IMR-90 (cell line): ENCODE measurements around the gene ARHGEF40. TPM values are rescaled to one million over a fixed set of nuclear protein-coding genes. Genes with fewer than 3 reads are reported as not detected.

Experiments
- ATAC-seq: fragments of 200-7000 bp; cut with Tn5 transposase; 2 replicates; pipeline ENCODE4 v1.9.1; 2020; ENCODE audit warnings: low read depth, mild to moderate bottlenecking, moderate library complexity
- BruUV-seq: library from RNA; stranded (reverse); fragments of 400-500 nt; replicated peaks from 2 replicates; lab custom pipeline; 2021; lab: Mats Ljungman, UMichigan
- CTCF ChIA-PET: fragments of 300-600 bp; formaldehyde crosslinking; extraction: SDS; loops from one replicate; lab custom pipeline; 2021; ENCODE audit warnings: antibody characterized with exemption; lab: Yijun Ruan, JAX
- POLR2A ChIA-PET: fragments of 300-600 bp; sonication (Branson Sonifier 250); formaldehyde crosslinking; loops from one replicate; lab custom pipeline; 2022; ENCODE audit warnings: antibody characterized with exemption; ENCODE audit not compliant: unreplicated experiment; lab: Charles Lee
- DNase-seq: peaks from one replicate; pipeline ENCODE4 v3.0.0; 2013
- H2AFZ ChIP-seq: replicated peaks from 2 replicates; pipeline ENCODE3; 2013; ENCODE audit warnings: low read length, mild to moderate bottlenecking; ENCODE audit not compliant: poor library complexity
- H2AK5ac ChIP-seq: 2 replicates; pipeline ENCODE4 v1.6.1; 2013; ENCODE audit warnings: low read depth, low read length, inconsistent platforms
- H2AK9ac ChIP-seq: replicated peaks from 2 replicates; pipeline ENCODE3; 2013; ENCODE audit warnings: mild to moderate bottlenecking, low read depth, low read length, moderate library complexity; ENCODE audit not compliant: poor library complexity
- H2BK120ac ChIP-seq: 2 replicates; pipeline ENCODE4 v1.6.1; 2013; ENCODE audit warnings: low read depth, low read length, inconsistent platforms
- H2BK15ac ChIP-seq: 3 replicates; pipeline ENCODE4 v1.6.1; 2013; ENCODE audit warnings: low read depth, low read length, inconsistent platforms
- H2BK20ac ChIP-seq: 2 replicates; pipeline ENCODE4 v1.6.1; 2013; ENCODE audit warnings: low read depth, mild to moderate bottlenecking, inconsistent platforms, low read length, moderate library complexity
- H2BK5ac ChIP-seq: 2 replicates; pipeline ENCODE4 v1.6.1; 2013; ENCODE audit warnings: mild to moderate bottlenecking, low read depth, low read length, inconsistent platforms; ENCODE audit not compliant: poor library complexity, severe bottlenecking
- H3K14ac ChIP-seq: replicated peaks from 2 replicates; pipeline ENCODE4 v1.6.1; 2013; ENCODE audit warnings: low read depth, low read length, inconsistent platforms
- H3K18ac ChIP-seq: 2 replicates; pipeline ENCODE4 v1.6.1; 2013; ENCODE audit warnings: low read depth, low read length, control low read depth
- H3K23ac ChIP-seq: 2 replicates; pipeline ENCODE4 v1.6.1; 2013; ENCODE audit warnings: low read depth, low read length, inconsistent platforms
- H3K27ac ChIP-seq: 2 replicates; pipeline ENCODE4 v1.5.1; 2013; ENCODE audit warnings: mild to moderate bottlenecking, control low read depth, low read length; ENCODE audit not compliant: insufficient read depth
- H3K27me3 ChIP-seq: 2 replicates; pipeline ENCODE4 v1.6.1; 2013; ENCODE audit warnings: low read length; ENCODE audit not compliant: control insufficient read depth, insufficient read depth
- H3K36me3 ChIP-seq: 2 replicates; pipeline ENCODE4 v1.6.1; 2013; ENCODE audit warnings: low read length, mixed read lengths; ENCODE audit not compliant: control insufficient read depth, insufficient read depth
- H3K4ac ChIP-seq: 2 replicates; pipeline ENCODE4 v1.6.1; 2013; ENCODE audit warnings: low read depth, low read length, inconsistent platforms
- H3K4me1 ChIP-seq: 2 replicates; pipeline ENCODE4 v1.6.1; 2013; ENCODE audit warnings: low read length, mixed read lengths; ENCODE audit not compliant: control insufficient read depth, insufficient read depth
- H3K4me2 ChIP-seq: 2 replicates; pipeline ENCODE4 v1.6.1; 2013; ENCODE audit warnings: low read depth, mild to moderate bottlenecking, control low read depth, low read length, moderate library complexity
- H3K4me3 ChIP-seq: 2 replicates; pipeline ENCODE4 v1.5.1; 2013; ENCODE audit warnings: low read depth, mild to moderate bottlenecking, control low read depth, low read length, moderate library complexity; ENCODE audit not compliant: insufficient read depth
- H3K56ac ChIP-seq: 2 replicates; pipeline ENCODE4 v1.6.1; 2013; ENCODE audit warnings: low read length, inconsistent platforms; ENCODE audit not compliant: insufficient read depth; ENCODE audit errors: extremely low read depth
- H3K79me1 ChIP-seq, 2 experiments: 2 replicates each; pipeline ENCODE4 v1.6.1; 2013; ENCODE audit warnings: low read length in 2 of 2, inconsistent platforms in 1 of 2, low read depth in 1 of 2
- H3K9ac ChIP-seq: 2 replicates; pipeline ENCODE4 v1.6.1; 2013; ENCODE audit warnings: low read depth, low read length, control low read depth
- H3K9me1 ChIP-seq: 2 replicates; pipeline ENCODE4 v1.6.1; 2013; ENCODE audit warnings: low read length, inconsistent platforms; ENCODE audit not compliant: insufficient read depth
- H3K9me3 ChIP-seq: 2 replicates; pipeline ENCODE4 v1.6.1; 2013; ENCODE audit warnings: low read length; ENCODE audit not compliant: control insufficient read depth, insufficient read depth
- H4K20me1 ChIP-seq: 2 replicates; pipeline ENCODE4 v1.6.1; 2013; ENCODE audit warnings: low read length, inconsistent platforms; ENCODE audit not compliant: insufficient read depth
- H4K5ac ChIP-seq: 2 replicates; pipeline ENCODE4 v1.6.1; 2013; ENCODE audit warnings: mild to moderate bottlenecking, low read depth, low read length, control low read depth
- H4K8ac ChIP-seq, 2 experiments: 2 replicates each; pipeline ENCODE4 v1.6.1; 2013; ENCODE audit warnings: low read depth in 2 of 2, low read length in 2 of 2, control low read depth in 1 of 2, inconsistent platforms in 1 of 2
- H4K91ac ChIP-seq: 2 replicates; pipeline ENCODE4 v1.6.1; 2013; ENCODE audit warnings: low read depth, low read length, inconsistent platforms; ENCODE audit not compliant: insufficient read depth
- BHLHE40 ChIP-seq: fragments of 150-350 bp; IDR thresholded peaks from 2 replicates; pipeline ENCODE4 v1.6.1; 2016; ENCODE audit warnings: mild to moderate bottlenecking, low read depth, low read length
- CEBPB ChIP-seq: IDR thresholded peaks from 2 replicates; pipeline ENCODE4 v1.6.1; 2012; ENCODE audit warnings: low read depth, low read length, improper control_type of control experiment
- CTCF ChIP-seq: conservative IDR thresholded peaks from 2 replicates; pipeline ENCODE4 v1.5.1; 2012; ENCODE audit warnings: mild to moderate bottlenecking, low read depth, low read length, improper control_type of control experiment
- ELK1 ChIP-seq: fragments of 150-350 bp; IDR thresholded peaks from 2 replicates; pipeline ENCODE4 v1.6.1; 2016; ENCODE audit warnings: low read depth, mild to moderate bottlenecking, low read length, moderate library complexity, borderline replicate concordance
- FOS ChIP-seq: fragments of 150-350 bp; IDR thresholded peaks from 2 replicates; pipeline ENCODE4 v1.6.1; 2016; ENCODE audit warnings: low read depth, low read length
- MAFK ChIP-seq: IDR thresholded peaks from 2 replicates; pipeline ENCODE4 v1.6.1; 2012; ENCODE audit warnings: low read depth, low read length, improper control_type of control experiment
- NFE2L2 ChIP-seq: fragments of 150-350 bp; IDR thresholded peaks from 2 replicates; pipeline ENCODE4 v1.6.1; 2016; ENCODE audit warnings: low read depth, mild to moderate bottlenecking, low read length
- POLR2A ChIP-seq: IDR thresholded peaks from 2 replicates; pipeline ENCODE4 v1.6.1; 2012; ENCODE audit warnings: mild to moderate bottlenecking, low read depth, low read length
- RAD21 ChIP-seq: IDR thresholded peaks from 2 replicates; pipeline ENCODE4 v1.6.1; 2012; ENCODE audit warnings: low read length, improper control_type of control experiment
- RCOR1 ChIP-seq: IDR thresholded peaks from 2 replicates; pipeline ENCODE4 v1.6.1; 2012; ENCODE audit warnings: mild to moderate bottlenecking, low read length, improper control_type of control experiment; ENCODE audit not compliant: insufficient replicate concordance
- RFX5 ChIP-seq: IDR thresholded peaks from 2 replicates; pipeline ENCODE4 v1.8.0; 2012; ENCODE audit warnings: low read depth, mild to moderate bottlenecking, low read length, moderate library complexity
- SMC3 ChIP-seq: fragments of 150-350 bp; IDR thresholded peaks from 2 replicates; pipeline ENCODE4 v1.6.1; 2016; ENCODE audit warnings: low read depth, mild to moderate bottlenecking, antibody characterized with exemption, low read length, moderate library complexity
- USF2 ChIP-seq: fragments of 150-350 bp; IDR thresholded peaks from 2 replicates; pipeline ENCODE4 v1.6.1; 2017; ENCODE audit warnings: mild to moderate bottlenecking, antibody characterized with exemption, low read length, low read depth
- WGBS, 2 experiments: methylation state at CpG; one replicate each; pipeline versions ENCODE4 v1.1.5 to v1.1.7; 2013; ENCODE audit warnings: missing lambda C conversion rate in 2 of 2; ENCODE audit not compliant: insufficient read length in 1 of 2; ENCODE audit errors: extremely low coverage in 2 of 2; 5-methylcytosine and 5-hydroxymethylcytosine counted together
- dilution Hi-C: fragments of 300-500 bp; cut with HindIII; formaldehyde crosslinking; loops from one replicate; pipeline ENCODE4 v1.14.3; 2018; ENCODE audit warnings: low sequenced_read_pairs; ENCODE audit not compliant: unreplicated experiment
- in situ Hi-C: fragments of 300-500 bp; cut with MboI; formaldehyde crosslinking; loops from 3 replicates; pipeline ENCODE4 v1.14.3; 2019; ENCODE audit warnings: low sequenced_read_pairs, inconsistent platforms, mixed read lengths
- intact Hi-C: fragments of 100-400 bp; cut with micrococcal nuclease; formaldehyde crosslinking; loops from 2 replicates; pipeline ENCODE4 v1.10.0; 2022
- polyA plus RNA-seq, 3 experiments: library from polyadenylated mRNA; depleted of rRNA; stranded (reverse); fragments of >200 nt; gene quantifications; 2 replicates each; pipeline ENCODE4 v1.2.3, GENCODE V29; 2012; ENCODE audit warnings: low replicate concordance in 1 of 3
- total RNA-seq: library from RNA; depleted of rRNA; stranded (reverse); fragments of >200 nt; gene quantifications from 2 replicates; pipeline ENCODE4 v1.2.3, GENCODE V29; 2012

Gene ARHGEF40
- total and polyA plus RNA-seq, 2 of the 4 experiments (the other 2 are of a cell fraction) = 18.1 to 58.4 TPM

- Histone ChIP-seq H3K4ac (no peak overlapping the region), H2BK15ac (no peak overlapping the region), H3K14ac (no peak overlapping the region), H3K27me3 (no peaks in the 10 kb centered on the region), H3K9ac (no peak overlapping the region), H3K9me3 (no peaks in the 10 kb centered on the region), H3K36me3 (no peaks in the 10 kb centered on the region), H3K4me2 (no peak overlapping the region), H2AFZ (peak overlapping the region; percentile 47), H3K56ac (no peak overlapping the region), H4K91ac (no peak overlapping the region), H2BK5ac (no peak overlapping the region), H2BK20ac (no peak overlapping the region), H4K5ac (no peak overlapping the region), H3K23ac (no peak overlapping the region), H3K18ac (no peak overlapping the region), H3K27ac (no peak overlapping the region), H4K20me1 (no peaks in the 10 kb centered on the region), H3K9me1 (no peaks in the 10 kb centered on the region), H2AK5ac (no peak overlapping the region), H2BK120ac (no peak overlapping the region), H3K79me1 (no peaks in the 10 kb centered on the region), H4K8ac (no peak overlapping the region), H2AK9ac (no peak overlapping the region), H3K4me3 (no peak overlapping the region), H3K4me1 (peaks cover 4% of the 10 kb centered on the region)
- intact Hi-C loops = loop anchor here (5.0 kb wide), 1 partner anchor 412 kb away; no protein-coding TSS in a partner anchor
- TF ChIP-seq RCOR1 = no peak
- no peak for TF ChIP-seq RFX5
- no peak for TF ChIP-seq MAFK
- no peak for TF ChIP-seq NFE2L2
- no peak for TF ChIP-seq POLR2A
- TF ChIP-seq USF2 = no peak
- no peak for TF ChIP-seq FOS
- TF ChIP-seq RAD21 = no peak
- no peak for TF ChIP-seq BHLHE40
- no peak for TF ChIP-seq CEBPB
- TF ChIP-seq SMC3 = no peak
- no peak for TF ChIP-seq ELK1
- no peak for TF ChIP-seq CTCF
- 44% methylated on average over 1 of the region's 6 CpGs; no CpG with 5 or more reads in 1 of the 2 experiments for WGBS, 2 experiments
- BruUV-seq = no TSS peak
- dilution Hi-C loops = no loop called here
- DNase-seq (no peak), ATAC-seq (no peak)
- CTCF ChIA-PET = interaction anchor here (0.6 kb wide), 1 partner anchor 112 kb away, joined by 3 read pairs; no protein-coding TSS in a partner anchor
- in situ Hi-C loops = no loop called here
- POLR2A ChIA-PET = no interaction called here
Measured at GRCh38 chr14:21109377-21110138, 39.5 kb downstream of the ARHGEF40 start.
